Stimulated activated CD8-positive, alpha-beta memory T cell treated with anti-CD3 and anti-CD28 coated beads, Interleukin-15, amount 100 ng/mL, for 48 hours (primary cell): ENCODE results near the gene BRAP.
"Not testable (repeated sequence)": the region's sequence is repeated elsewhere in the genome, so short reads cannot be mapped to it uniquely, and the experiment has no call there.

Experiments
- DNase-seq, 2 donors: peaks; one replicate each; pipeline ENCODE4 v3.0.0-alpha.2; 2020; ENCODE audit warnings: low read depth in 2 of 2

Gene BRAP

DNA sequence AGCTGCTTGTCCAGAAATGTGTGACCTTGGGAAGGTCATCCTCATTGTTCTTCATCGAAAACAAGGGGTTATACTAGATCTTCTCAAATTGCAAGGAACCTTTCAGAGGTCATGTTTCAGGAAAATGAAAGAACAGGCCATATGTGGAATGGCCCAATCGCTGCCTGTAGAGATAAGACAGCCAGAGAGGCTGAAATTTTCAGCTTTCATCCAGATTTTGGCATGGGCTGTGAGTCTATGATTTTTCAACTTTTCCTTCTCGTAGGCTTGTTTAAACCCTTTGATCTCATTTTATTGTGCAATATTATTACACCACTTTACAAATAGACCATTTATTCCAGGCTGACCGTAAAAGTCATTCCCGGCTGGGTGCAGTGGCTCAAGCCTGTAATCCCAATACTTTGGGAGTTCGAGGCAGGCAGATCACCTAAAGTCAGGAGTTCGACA lies 69.6 kb downstream of the BRAP start:
- DNase-seq: no peak

DNA sequence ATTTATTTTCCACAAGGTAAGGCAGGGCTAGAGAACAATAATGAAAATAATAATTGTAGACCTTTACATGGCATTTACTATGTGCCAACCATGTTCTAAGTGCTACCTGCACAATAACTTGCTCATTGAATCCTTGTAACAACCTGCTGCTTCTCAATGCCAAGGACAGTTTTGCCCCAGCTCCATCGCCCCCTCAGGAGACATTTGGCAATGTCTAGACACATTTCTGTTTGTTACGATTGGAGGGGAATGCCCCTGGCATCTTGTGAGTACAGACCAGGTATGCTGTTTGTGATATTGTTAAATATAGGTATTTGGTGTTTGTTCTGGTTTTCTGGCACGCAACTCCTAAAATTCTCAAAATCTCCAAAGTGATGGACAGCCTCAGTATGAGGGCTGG lies 78.5 kb downstream of the BRAP start:
- no peak for DNase-seq

DNA sequence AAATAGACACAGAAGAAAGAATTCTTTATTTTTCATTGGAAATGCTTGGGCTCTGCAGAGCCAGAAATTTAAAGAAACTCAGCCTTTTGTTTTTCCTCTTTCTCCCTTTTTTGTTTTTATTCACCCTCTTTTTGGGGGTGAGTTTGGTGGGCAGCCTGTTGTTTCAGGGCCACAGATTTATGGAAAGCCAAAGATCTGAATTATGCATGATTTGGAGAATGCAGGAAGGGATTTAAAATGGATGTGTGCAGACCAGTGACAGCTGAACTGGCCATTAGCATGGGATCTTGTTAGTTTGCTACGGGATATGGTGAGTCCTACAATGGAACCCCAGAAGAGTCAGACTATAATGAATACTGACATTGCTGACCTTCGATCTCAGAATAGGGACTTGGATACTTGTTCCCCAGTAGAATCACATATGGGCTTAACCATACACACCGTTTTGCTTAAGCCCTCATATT lies 79.0 kb downstream of the BRAP start:
- no peak for DNase-seq

DNA sequence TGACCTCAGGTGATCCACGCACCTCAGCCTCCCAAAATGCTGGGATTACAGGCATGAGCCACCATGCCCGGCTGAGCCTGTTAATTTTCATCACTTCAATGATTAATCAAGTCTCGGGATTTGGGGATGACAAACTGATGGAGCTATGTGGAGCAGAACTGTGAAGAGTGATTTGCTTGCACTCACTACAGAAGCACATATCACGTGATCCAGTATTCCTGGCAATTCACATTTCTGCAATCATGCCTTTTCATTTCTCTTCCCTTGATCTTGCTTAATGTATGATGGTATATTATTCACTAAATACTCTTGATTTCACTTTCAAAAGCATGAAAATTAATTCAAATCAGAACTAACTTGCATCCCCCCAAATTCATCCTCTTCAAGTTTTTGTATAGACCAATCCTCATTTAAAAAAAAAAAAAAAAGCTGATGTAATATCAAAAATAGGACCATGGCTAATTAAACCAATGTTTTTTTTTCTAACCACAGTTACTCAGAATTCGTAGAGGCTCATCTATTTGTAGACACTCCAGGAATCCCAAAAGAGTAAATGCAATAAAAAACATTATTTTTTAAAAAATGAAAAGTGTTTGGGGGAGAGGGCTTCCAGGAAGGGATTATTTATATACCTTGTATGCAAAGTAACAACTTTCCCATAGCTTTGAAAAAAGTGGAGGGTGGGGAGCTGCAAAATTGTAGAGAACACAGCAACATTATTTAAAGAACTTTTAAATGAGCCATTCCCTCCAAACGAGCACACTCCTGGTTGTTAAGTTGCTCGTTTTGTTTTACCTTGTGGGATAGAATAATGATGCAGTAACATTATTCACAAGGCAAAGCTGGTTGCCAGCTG lies 79.6 kb downstream of the BRAP start:
- DNase-seq: no peak

DNA sequence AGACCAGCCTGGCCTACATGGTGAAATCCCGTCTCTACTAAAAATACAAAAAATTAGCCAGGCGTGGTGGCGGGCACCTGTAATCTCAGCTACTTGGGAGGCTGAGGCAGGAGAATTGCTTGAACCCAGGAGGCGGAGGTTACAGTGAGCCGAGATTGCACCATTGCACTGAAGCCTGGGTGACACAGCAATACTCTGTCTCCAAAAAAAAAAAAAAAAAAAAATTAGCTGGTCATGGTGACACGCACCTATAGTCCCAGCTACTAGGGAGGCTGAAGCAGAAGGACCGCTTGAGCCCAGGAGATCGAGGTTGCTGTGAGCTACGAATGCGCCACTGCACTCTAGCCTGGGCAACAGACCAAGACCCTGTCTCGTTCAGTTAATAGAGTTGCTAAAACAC lies 82.9 kb downstream of the BRAP start:
- DNase-seq: not testable (repeated sequence)

DNA sequence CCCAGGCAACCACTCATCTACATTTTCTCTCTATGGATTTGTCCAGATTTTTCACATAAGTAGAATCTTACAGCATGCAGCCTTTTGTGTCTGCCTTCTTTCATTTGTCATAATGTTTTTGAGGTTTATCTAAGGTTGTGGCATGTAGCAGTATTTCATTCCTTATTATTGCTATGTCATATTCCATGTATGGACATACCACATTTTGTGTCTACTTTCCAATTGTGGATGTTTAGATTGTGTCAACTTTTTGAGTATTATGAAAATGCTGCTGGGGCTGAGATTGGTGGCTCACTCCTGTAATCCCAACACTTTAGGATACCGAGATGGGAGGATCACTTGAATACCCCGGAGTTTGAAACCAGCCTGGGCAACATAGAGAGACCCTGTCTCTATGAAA lies 83.4 kb downstream of the BRAP start:
- DNase-seq: no peak

DNA sequence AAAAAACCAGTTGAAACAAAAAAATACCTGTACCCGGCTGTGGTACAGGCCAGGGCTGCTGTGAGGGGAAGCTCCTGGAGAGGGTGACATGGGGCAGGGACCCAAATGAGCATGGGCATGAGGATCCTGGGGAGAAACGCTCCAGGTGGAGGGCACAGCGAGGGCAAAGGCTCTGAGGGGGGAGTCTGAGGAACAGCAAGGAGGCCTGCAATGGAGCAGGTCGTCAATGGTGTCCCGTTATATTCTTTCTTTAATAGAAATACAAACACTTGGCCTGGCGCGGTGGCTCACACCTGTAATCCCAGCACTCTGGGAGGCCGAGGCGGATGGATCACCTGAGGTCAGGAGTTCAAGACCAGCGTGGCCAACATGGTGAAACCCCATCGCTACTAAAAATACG lies 84.8 kb downstream of the BRAP start:
- not testable (repeated sequence) for DNase-seq

DNA sequence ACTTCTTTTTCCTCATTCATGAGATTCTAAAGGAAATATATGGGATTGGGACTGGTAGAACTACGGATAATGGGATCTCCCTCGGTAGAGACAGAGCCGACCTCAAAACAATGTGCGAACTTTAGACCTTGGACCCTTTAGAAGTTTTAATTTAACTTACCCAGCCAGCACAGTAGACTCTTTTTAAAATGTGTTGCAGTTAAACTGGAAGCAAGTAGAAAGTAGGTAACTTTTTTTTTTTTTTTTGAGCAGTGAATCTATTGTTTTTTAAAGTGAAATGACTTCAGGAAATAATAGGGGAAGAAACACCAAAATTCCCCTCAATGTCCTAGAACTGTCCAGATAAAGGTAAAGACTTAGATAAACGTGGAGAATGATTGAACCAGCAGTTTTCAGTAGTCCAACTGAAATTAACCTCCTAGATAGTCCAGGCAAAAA lies 85.5 kb downstream of the BRAP start:
- no peak for DNase-seq

DNA sequence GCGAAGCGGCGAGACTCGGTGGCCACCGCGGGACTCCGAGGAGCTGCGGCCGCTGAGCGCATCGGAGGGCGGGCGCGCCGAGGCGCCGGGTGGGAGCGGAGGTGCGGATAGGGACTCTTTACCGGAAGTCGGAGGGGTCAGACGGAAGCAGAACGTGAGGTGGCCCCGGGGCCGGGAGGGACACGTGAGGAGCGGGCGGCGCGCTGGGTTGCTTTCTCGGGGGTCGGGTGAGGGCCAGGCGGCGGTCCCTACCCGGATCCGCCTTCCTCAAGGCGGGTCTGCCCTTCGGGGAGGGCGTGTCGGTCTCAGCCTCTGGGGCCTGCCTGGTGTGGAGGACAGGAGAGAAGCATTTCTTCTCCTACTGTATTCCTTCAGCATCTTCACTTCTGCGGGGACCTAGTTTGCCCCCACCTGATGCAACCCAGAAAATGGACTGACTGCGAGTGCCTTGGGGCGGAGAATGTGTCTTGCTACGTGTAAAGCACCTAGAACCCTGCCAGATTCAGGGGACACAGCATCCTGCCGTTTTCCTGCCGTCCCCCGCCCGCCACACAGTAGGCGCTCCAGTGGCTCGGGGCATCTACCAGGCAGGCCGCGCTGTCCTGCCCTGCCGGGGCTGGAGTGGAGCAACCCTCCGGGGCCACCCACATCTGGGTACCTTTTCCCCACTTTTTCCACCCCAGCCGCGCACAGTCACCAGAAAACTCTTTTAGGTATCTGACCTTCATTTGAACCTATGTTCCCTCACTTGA lies 86.1 kb downstream of the BRAP start:
- peak; percentile 86 for DNase-seq

DNA sequence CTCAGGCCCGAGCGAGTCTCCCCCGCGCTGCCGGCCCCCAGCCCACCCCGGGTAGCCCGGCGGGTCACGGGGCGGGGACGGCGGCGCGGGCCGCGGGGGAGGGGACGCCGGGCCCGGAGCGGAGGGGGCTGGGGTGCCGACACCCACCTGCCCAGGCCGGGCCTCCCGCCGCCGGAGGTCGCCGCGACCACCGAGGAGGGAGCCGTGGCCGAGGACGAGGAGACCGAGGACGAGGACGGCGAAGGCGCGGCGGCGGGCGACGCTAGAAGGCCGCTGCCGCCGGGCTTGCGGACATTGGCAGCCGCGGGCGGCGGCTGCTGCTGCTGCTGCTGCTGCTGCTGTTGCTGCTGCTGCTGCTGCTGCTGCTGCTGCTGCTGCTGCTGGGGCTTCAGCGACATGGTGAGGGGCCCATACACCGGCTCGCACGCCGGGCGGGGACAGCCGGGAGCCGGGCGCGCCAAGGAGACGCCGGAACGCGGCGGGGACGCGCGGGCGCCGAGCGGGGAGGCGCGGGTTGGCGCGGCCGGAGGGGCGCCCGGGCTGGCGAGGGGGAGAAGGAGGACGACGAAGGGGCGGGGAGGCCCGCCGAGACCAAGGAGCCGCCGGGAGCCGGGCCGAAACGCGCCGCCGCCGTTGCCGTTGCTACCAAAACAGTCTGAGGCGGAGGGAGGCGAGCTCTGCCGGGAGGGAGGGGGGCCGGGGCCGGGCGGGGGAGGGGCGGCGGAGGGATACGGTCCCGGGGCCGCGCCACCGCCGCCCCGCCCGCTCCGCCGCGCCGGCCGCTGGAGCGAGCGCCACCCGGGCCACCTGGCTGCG lies 86.9 kb downstream of the BRAP start, which contains the start of gene ATXN2:
TSS of gene ATXN2 (minus strand) at position 679 of the 816 bp plus-strand sequence. CDS start at position 398, 281 bp downstream.
- peak in 1 of 2 donors; percentile 34 for DNase-seq

DNA sequence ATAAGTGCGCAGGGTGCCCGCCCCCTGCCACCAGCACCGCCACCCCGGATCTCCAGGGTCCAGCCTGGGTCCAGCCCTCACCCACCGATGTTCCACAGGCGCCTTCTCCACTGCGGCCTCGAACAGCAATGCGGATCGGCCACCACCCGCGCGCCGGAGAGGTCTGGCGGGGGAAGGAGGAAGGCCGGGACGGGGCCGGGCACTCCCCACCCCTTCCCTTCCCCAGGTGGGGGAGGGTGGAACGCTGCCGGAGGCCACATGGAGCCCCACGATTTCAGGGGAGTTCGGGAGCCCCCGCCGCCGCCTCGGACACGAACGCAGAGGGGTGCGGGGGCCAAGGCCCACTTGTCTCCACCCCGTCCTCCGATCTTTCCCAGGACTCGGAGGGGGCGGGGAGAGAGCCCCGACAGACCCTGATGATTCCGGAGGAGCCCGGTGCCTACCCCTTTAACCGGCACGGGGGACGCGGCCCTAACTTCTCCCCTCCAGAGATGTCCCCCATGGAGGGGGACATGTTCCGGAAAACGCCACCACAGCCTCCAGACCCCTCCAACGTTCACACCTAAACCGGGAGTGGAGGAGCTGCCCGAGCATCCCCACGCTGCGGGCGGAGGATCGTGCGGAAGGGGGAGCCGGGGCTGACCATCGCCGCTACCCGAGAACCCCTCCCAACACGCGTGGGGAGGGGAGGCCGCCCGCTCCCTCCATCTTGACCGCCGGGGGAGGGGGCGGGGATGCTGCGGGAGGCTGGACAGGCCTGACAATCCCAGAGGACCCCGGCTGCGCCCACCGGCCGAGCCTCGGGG lies 87.7 kb downstream of the BRAP start:
- DNase-seq: peak in 1 of 2 donors; percentile 9

DNA sequence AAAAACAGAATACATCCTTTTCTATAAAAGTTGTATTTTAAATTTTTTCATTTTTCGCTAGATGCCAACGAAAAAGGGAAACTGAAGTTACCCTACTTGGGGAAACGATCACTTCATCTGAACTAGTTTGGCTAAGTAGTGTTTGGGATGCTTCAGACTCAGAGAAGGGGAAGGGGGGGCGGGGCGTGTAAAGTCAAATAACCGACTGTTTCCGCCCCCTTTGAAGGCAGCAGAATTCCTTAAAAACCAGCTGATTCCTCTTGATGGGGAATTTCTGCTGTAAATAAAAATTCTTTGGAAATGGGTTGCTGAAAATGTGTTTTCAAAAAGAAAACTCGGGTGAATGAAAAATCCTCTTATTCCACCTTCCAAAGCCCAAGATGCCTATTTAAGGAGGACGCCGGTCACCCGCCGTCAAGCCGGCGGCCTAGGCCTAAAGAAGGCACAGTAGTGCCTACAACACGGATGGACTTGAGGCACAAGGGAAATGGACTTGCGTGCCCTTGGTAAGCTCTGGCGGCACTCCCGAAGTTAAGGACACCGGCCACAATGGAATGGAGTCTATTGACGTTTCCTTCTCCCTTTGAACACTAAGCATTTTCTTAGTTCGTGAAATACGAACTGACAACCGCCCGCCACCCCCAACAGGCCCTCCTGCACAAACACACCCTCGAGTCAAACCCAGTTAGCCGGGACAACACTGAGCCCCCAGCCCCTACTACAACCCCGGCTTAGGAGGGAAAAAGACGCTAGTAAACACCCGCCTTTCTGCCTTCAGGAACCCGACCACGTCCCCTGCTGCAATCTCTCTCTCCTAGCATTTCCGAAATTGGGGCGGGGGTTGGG lies 88.5 kb downstream of the BRAP start:
- no peak for DNase-seq

DNA sequence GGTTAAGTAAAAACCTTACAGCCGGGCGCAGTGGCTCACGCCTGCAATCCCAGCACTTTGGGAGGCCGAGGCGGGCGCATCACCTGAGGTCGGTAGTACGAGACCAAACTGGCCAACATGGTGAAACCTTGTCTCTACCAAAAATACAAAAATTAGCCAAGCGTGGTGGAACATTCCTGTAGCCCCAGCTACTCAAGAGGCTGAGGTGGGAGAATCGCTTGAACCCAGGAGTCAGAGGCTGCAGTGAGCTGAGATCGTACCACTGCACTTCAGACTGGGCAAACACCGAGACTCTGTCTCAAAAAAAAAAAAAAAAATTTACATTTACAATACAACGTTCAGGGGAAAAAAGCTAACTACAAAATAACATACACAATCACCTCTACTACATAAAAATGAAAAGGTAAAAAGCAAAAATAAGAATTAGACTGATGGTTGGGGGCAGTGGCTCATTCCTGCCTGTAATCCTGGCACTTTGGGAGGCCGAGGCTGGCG lies 90.4 kb downstream of the BRAP start:
- DNase-seq: not testable (repeated sequence)
